Right lobe of liver (tissue), 6 donors: ENCODE results near the gene NPTX1. TPM values are rescaled to one million over a fixed set of nuclear protein-coding genes. Genes with fewer than 3 reads are reported as not detected.

Experiments used
- ATAC-seq, 4 donors: fragments of 200-7000 bp; cut with Tn5 transposase; one replicate each; pipeline ENCODE4 v1.9.1; 2020; ENCODE audit warnings: mild to moderate bottlenecking in 4 of 4, moderate library complexity in 4 of 4
- DNase-seq, 3 donors: peaks; one replicate each; pipeline ENCODE4 v3.0.0-alpha.2; 2020
- H3K27ac ChIP-seq, 3 donors: fragments of 200-600 bp; one replicate each; pipeline ENCODE4 v1.8.0; 2022
- H3K27me3 ChIP-seq, 2 donors: fragments of 200-600 bp; one replicate each; pipeline ENCODE4 v1.8.0; 2022
- H3K36me3 ChIP-seq, 4 donors: fragments of 200-600 bp; sonication (generic) in 1 of 4; one replicate each; pipeline versions ENCODE4 v1.5.1 to v1.8.0; 2017 to 2022; ENCODE audit warnings: control low read depth in 1 of 4
- H3K4me1 ChIP-seq, 4 donors: fragments of 200-600 bp; sonication (generic) in 1 of 4; one replicate each; pipeline versions ENCODE4 v1.5.1 to v1.8.0; 2017 to 2022; ENCODE audit warnings: control low read depth in 1 of 4
- H3K4me3 ChIP-seq, 3 donors: fragments of 200-600 bp; one replicate each; pipeline ENCODE4 v1.8.0; 2022
- H3K9me3 ChIP-seq, 4 donors: fragments of 200-600 bp; sonication (generic) in 1 of 4; one replicate each; pipeline versions ENCODE4 v1.5.1 to v1.8.0; 2017 to 2022; ENCODE audit warnings: control low read depth in 1 of 4
- POLR2A ChIP-seq: fragments of 450-650 bp; IDR thresholded peaks from one replicate; pipeline ENCODE4 v1.6.1; 2017; ENCODE audit warnings: antibody characterized with exemption, mild to moderate bottlenecking
- WGBS: methylation state at CpG from one replicate; pipeline ENCODE4 v1.1.6; 2018; ENCODE audit warnings: low coverage, low lambda C conversion rate; ENCODE audit not compliant: insufficient coverage; ENCODE audit errors: missing lambda C conversion rate; 5-methylcytosine and 5-hydroxymethylcytosine counted together
- intact Hi-C, 2 donors: fragments of 100-400 bp; cut with DNase I; formaldehyde crosslinking; loops; one replicate each; pipeline versions ENCODE4 v1.11.2 to v1.14.1; 2022
- total RNA-seq, 6 experiments: library from RNA; depleted of rRNA in 2 of 6; stranded (reverse); fragments of >200 nt in 2 of 6; fragmentation: NEBNext Ultra II Directional in 3 of 6; extraction: Animal tissue kit (Norgen Biotek cat#: 25700) in 3 of 6; gene quantifications; one replicate each; pipeline versions ENCODE4 v1.1.0 to v1.2.4, GENCODE V29; 2016 to 2023
- TF ChIP-seq, protein P1 (sequence below), 4 donors: fragments of 200-600 bp in 3 of 4; fragments of 450-650 bp in 1 of 4; IDR thresholded peaks; one replicate each; pipeline versions ENCODE4 v1.5.1 to v1.8.0; 2016 to 2022; ENCODE audit warnings: antibody characterized with exemption in 4 of 4, mild to moderate bottlenecking in 2 of 4
- donor health status: DM: no; HTN: yes; CAD: no.
- donor health status: DM: no; HTN: no; CAD: no.
- donor health status: DM: no; HTN: no; CAD: no.
- donor health status: DM: no; HTN: yes; CAD: no.
- donor health status: DM: no; HTN: yes; CAD: no.

Gene NPTX1
- total RNA-seq, 6 experiments from 2014 or later = 0.06 TPM; not detected in 5

DNA sequence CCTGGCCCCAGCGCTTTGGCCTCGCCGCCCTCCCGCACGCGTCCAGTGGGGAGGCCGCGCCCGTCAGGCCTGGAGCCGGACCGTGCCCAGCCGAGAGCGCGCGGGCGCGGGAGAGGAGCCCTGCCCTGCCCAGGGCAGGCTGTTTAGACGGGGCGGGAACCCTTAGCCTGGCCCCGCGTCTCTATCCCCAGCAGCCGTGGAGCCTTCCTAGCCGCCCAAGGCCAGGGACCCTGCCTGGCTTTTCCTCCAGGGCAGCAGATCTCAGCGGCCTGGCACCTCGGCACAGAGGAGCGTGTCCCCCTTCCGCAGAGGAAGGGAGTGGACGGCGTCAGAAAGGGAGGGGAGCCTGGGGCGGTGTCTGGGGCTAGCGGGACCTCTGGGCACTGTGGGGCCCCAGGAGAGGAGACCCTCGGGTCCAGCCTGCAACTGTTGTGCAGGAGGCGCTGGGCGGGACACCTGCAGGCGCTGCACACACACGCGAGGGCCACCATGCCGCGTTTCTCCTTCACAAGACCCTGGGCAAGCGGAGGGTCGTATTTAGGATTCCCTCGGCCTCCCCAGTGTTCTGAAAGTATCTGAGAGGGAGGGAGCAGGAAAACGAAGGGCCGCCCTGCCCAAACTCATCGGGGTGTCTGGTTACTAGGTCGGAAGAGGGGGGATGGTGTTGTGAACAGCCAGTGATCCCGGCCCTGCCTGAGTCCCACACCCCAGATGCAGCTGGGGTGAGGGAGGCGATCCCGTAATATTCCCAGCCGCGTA is 2.3 kb upstream of the NPTX1 start:
- intact Hi-C loops = no loop called here
- no peaks in the 10 kb centered on the region for H3K9me3 ChIP-seq
- WGBS = 10% methylated on average over 8 of the region's 51 CpGs

DNA sequence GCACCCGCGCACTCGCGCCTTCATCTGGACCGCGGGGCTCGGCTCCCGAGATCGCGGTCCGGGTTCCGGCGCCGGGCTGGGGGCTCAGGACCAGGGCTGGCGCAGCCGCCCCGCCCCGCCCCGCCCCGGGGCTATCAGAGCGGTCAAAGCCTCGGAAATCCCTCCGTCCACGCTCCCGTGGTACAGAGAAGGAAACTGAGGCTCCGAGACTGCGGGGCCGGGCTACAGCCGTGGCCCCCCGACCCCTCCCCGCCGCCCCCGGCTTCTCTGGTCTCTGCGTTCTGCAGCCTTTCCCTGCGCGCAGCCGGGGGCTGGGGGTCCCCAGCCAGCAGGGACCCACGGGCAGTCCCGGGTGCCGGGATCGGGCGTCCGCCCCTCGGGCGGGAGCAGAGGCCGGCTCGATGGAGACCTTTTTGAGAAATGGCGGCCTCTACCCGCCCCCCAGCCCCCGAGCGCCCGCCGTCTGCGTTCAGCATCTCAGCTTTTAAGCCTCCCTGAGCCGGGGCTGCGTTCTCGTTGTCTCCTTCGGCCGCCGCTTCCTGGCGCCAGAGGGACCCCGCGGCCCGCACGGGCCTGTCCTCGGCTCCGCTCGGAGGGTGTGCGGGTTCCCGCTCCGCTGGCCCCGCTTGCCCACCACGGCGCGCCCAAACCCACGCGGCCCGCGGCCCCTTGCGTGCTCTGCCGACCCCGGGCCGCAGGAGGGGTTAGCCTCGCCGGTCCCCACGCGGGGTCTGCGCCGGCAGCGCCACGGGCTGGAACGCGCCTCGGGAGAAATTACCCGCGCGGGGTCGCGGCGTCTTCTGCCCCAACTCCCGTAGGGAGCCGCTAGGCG is 1.5 kb upstream of the NPTX1 start:
- DNase-seq (no peak), ATAC-seq (peak in 2 of 4 donors; percentile 45)
- Histone ChIP-seq H3K4me3 (no peak overlapping the region), H3K4me1 (peaks cover 0 to 28% (median 0%) of the 10 kb centered on the region in 4 donors), H3K36me3 (no peaks in the 10 kb centered on the region), H3K27me3 (peaks cover 0 to 40% of the 10 kb centered on the region in 2 donors), H3K27ac (no peak overlapping the region), H3K9me3 (no peaks in the 10 kb centered on the region)
- intact Hi-C loops = no loop called here
- TF ChIP-seq, protein P1, sequence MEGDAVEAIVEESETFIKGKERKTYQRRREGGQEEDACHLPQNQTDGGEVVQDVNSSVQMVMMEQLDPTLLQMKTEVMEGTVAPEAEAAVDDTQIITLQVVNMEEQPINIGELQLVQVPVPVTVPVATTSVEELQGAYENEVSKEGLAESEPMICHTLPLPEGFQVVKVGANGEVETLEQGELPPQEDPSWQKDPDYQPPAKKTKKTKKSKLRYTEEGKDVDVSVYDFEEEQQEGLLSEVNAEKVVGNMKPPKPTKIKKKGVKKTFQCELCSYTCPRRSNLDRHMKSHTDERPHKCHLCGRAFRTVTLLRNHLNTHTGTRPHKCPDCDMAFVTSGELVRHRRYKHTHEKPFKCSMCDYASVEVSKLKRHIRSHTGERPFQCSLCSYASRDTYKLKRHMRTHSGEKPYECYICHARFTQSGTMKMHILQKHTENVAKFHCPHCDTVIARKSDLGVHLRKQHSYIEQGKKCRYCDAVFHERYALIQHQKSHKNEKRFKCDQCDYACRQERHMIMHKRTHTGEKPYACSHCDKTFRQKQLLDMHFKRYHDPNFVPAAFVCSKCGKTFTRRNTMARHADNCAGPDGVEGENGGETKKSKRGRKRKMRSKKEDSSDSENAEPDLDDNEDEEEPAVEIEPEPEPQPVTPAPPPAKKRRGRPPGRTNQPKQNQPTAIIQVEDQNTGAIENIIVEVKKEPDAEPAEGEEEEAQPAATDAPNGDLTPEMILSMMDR (IDR thresholded peaks at IDR 0.05) = peak in 3 of 4 donors; percentile 13 to 34 (median 22)
- TF ChIP-seq POLR2A = no peak
- 6% methylated on average over 16 of the region's 103 CpGs for WGBS

More for the DNA sequence above, 2.3 kb upstream of the NPTX1 start:
- H3K4me3 ChIP-seq = no peak overlapping the region
- H3K27me3 ChIP-seq = peaks cover 0 to 40% of the 10 kb centered on the region in 2 donors
- peaks cover 0 to 28% (median 0%) of the 10 kb centered on the region in 4 donors for H3K4me1 ChIP-seq
- no peak overlapping the region for H3K27ac ChIP-seq
- no peaks in the 10 kb centered on the region for H3K36me3 ChIP-seq
- TF ChIP-seq, protein P1 (IDR thresholded peaks at IDR 0.05) = no peak
- no peak for TF ChIP-seq POLR2A
- no peak for DNase-seq
- ATAC-seq = no peak

DNA sequence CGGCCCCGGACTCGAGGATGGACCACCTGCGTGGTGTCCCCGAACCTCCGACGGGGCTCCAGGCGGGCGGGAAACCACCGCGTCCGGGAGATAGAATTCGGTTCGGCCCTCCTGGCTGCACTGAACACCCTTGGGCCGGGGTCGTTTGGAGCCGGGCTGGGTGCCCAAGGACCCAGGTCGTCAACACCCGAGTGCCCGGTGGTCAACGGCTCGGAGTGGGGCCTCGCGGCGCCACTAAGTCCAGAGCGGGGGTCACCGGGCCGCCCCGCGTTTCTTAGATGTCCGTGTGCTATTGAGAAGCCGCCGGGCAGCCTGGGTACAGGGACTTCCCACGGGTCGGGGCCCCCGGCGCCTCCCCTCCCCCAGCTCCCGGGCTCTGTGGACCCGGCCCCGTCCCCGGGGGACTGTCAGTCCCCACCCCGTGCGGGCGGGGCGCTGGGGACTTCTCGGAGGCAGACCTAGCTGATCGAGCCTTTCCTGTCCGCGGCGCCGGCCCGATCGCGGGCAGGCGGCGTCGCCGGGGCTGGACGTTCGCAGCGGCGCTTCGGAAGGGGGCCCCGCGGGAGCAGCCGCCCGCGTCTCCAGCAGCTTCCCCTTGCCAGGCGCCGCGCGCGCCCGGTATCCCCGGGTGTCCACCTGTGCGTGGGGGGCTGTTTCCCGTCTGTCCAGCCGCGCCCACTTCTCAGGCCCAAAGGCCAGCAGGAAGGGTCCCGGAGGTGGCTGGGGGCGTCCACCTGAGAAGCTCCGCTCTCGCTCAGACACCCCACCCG is 655 bp upstream of the NPTX1 start:
- no peak for ATAC-seq
- intact Hi-C loops = no loop called here
- Histone ChIP-seq H3K27ac (no peak overlapping the region), H3K4me1 (peaks cover 0 to 28% (median 0%) of the 10 kb centered on the region in 4 donors), H3K9me3 (no peaks in the 10 kb centered on the region), H3K36me3 (no peaks in the 10 kb centered on the region), H3K27me3 (peaks cover 0 to 40% of the 10 kb centered on the region in 2 donors), H3K4me3 (no peak overlapping the region)
- no CpG with 5 or more reads among the region's 84 CpGs for whole genome bisulfite sequencing
- TF ChIP-seq POLR2A = no peak
- TF ChIP-seq, protein P1 (IDR thresholded peaks at IDR 0.05) = no peak
- no peak for DNase-seq
